Small intestine (tissue), 7 donors: Measurements from ENCODE around the gene PRRT3. TPM values are rescaled to one million over a fixed set of nuclear protein-coding genes. Genes with fewer than 3 reads are reported as not detected.

Source experiments
- DNase-seq, 2 donors: peaks; one replicate each; pipeline versions ENCODE4 v3.0.0 to v3.0.0-alpha.2; 2013
- FAIRE-seq: peaks from 2 replicates; lab custom pipeline; 2012; peaks lifted over from hg19 to GRCh38; lab: Jason Lieb, UNC
- H3K27ac ChIP-seq, 3 donors: one replicate each; pipeline ENCODE4 v1.5.1; 2013; ENCODE audit warnings: low read length in 2 of 3, mild to moderate bottlenecking in 2 of 3, control low read depth in 1 of 3, inconsistent platforms in 1 of 3, low read depth in 1 of 3, moderate library complexity in 1 of 3
- H3K27me3 ChIP-seq, 3 donors: one replicate each; pipeline ENCODE4 v1.6.1; 2013; ENCODE audit warnings: low read length in 3 of 3, inconsistent platforms in 1 of 3; ENCODE audit not compliant: control insufficient read depth in 3 of 3, insufficient read depth in 3 of 3
- H3K36me3 ChIP-seq, 3 donors: one replicate each; pipeline ENCODE4 v1.6.1; 2013; ENCODE audit warnings: low read length in 3 of 3, inconsistent platforms in 1 of 3, low read depth in 1 of 3, mild to moderate bottlenecking in 1 of 3, moderate library complexity in 1 of 3; ENCODE audit not compliant: control insufficient read depth in 3 of 3, insufficient read depth in 2 of 3
- H3K4me1 ChIP-seq, 3 donors: one replicate each; pipeline ENCODE4 v1.6.1; 2013; ENCODE audit warnings: low read length in 2 of 3, inconsistent platforms in 1 of 3, low read depth in 1 of 3, mild to moderate bottlenecking in 1 of 3, moderate library complexity in 1 of 3; ENCODE audit not compliant: control insufficient read depth in 3 of 3, insufficient read depth in 2 of 3
- H3K4me3 ChIP-seq, 3 donors: one replicate each; pipeline ENCODE4 v1.5.1; 2013; ENCODE audit warnings: low read length in 3 of 3, control low read depth in 1 of 3, inconsistent platforms in 1 of 3, low read depth in 1 of 3, mild to moderate bottlenecking in 1 of 3, moderate library complexity in 1 of 3
- H3K9me3 ChIP-seq, 2 donors: one replicate each; pipeline ENCODE4 v1.6.1; 2013; ENCODE audit warnings: low read depth in 1 of 2, low read length in 1 of 2; ENCODE audit not compliant: control insufficient read depth in 2 of 2, insufficient read depth in 1 of 2
- WGBS, 3 donors: extraction: QIAGEN DNeasy Blood & Tissue Kit; methylation state at CpG; one replicate each; pipeline ENCODE4 v1.1.7; 2013; 5-methylcytosine and 5-hydroxymethylcytosine counted together
- polyA plus RNA-seq, 4 donors: library from polyadenylated mRNA; stranded (reverse) in 3 of 4; unstranded in 1 of 4; fragments of 200-250 nt in 3 of 4; fragments of 120-200 nt in 1 of 4; gene quantifications; one replicate each; pipeline versions ENCODE4 v1.2.1 to v1.2.3, GENCODE V29; 2013
- donor health status: healthy with polysubstance abuse.
- donor health status: control.
- donor health status: control.
- donor health status: Bipolar disorder and iron deficiency.
- donor health status: healthy.

The PRRT3 gene
- polyA plus RNA-seq, 4 donors: 0.45 to 1.3 (median 0.82) TPM

DNA sequence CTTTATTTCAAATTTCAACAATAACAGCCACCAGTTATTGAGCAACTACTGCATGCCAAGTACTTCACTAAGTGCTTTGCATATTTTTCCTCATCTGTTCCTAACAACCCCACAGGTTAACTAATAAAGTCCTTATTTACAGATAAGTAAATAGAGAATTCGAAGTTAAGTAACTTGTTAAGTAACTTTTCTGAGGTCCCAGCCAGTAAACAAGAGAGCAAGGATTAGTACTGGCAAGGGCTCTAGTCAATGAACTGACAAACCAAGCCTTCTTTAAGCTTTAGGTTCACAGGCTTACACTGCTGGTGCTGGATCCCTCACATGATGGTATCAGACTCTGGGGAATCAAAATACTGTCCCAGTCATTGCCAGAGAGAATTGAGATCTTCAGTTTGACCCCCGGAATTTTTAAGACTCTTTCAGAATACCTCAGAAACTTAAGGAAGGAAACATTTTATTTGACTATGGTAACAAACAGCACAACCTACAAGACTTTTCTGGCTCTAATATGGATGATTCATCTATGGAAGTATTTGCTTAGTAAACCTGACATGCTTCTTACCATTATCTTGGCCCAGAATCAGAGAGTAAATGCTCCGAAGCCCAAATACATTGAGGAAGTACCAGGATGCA is 17.9 kb upstream of the PRRT3 start:
- no peaks in the 10 kb centered on the region for H3K9me3 ChIP-seq
- FAIRE-seq (no peak), DNase-seq (no peak)
- H3K36me3 ChIP-seq: peaks cover 14 to 41% (median 16%) of the 10 kb centered on the region in 3 donors
- H3K27ac ChIP-seq: no peak overlapping the region
- H3K4me1 ChIP-seq: no peaks in the 10 kb centered on the region
- WGBS, 3 donors: 71 to 94% (median 90%) methylated on average over 3 of the region's 3 CpGs
- no peak overlapping the region for H3K4me3 ChIP-seq
- no peaks in the 10 kb centered on the region for H3K27me3 ChIP-seq

DNA sequence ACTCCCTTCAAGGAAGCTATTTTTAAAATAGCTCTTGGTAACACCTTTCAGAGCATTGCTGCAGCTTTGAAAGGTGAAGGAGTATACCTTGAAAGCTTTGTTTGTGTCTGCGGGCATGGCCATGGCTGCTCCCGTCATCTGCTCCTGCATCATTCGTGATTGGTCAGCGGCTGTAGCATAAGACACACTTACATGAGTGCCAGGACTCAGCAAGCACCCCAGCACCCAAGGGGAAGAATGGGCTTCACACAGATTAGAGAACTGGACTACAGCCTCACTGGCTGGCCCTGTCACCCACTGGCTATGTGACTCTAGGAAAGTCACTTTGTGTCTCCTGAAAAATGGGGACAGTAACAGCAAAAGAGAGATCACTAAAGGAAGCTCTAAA is 17.4 kb upstream of the PRRT3 start:
- no peaks in the 10 kb centered on the region for H3K4me1 ChIP-seq
- no peaks in the 10 kb centered on the region for H3K27me3 ChIP-seq
- no peak for DNase-seq
- no peak overlapping the region for H3K27ac ChIP-seq
- no peak overlapping the region for H3K4me3 ChIP-seq
- H3K36me3 ChIP-seq: peaks cover 14 to 38% (median 16%) of the 10 kb centered on the region in 3 donors
- WGBS, 3 donors: 97 to 100% (median 99%) methylated on average over 4 of the region's 4 CpGs
- no peak for FAIRE-seq
- no peaks in the 10 kb centered on the region for H3K9me3 ChIP-seq

DNA sequence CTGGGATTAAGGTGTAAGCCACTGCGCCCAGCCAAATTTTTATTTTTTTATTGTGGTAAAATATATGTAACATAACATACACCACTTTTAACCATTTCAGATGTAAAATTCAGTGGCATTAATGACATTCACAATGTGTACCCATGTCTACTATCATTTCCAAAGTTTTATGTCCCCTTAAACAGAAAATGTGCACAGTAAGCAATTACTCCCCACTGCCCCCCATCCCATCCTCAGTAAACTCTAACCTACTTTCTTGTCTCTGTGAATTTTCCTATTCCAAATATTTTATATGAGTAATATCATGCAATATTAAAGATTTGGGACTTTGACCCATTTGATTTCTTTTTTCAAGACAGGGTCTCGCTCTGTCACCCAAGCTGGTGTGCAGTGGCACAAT is 14.6 kb upstream of the PRRT3 start:
- Histone ChIP-seq H3K9me3 (no peaks in the 10 kb centered on the region), H3K4me1 (no peaks in the 10 kb centered on the region), H3K36me3 (peaks cover 10 to 33% (median 20%) of the 10 kb centered on the region in 3 donors), H3K4me3 (no peak overlapping the region), H3K27me3 (no peaks in the 10 kb centered on the region), H3K27ac (no peak overlapping the region)
- 95 to 100% (median 97%) methylated on average over 2 of the region's 2 CpGs for WGBS, 3 donors
- DNase-seq: no peak
- FAIRE-seq: no peak

DNA sequence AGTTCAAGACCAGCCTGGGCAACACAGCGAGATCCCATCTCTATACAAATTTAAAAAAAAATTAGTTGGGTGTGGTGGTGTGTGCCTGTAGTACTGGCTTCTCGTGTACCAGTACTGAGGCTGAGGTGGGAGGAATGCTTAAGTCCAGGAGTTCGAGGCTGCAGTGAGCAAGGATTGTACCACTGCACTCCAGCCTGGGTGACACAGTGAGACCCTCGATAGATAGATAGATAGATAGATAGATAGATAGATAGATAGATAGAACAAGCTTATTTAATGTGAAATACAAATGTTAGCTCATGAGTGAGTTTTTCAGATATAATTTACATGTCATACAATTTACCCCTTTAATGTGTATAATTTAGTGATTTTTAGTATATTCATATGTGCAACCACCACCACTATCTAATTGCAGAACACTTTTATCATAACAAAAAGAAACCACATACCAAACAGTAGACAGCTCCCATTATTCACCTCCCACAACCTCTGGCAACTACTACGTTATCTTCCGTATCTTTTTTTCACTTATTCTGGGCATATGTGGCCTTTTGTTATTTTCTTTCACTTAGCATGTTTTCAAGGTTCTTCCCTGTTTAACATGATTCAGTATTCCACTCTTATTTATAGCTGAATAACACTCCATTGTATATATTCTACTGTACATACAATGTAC is 13.1 kb upstream of the PRRT3 start:
- H3K4me3 ChIP-seq: no peak overlapping the region
- H3K4me1 ChIP-seq: no peaks in the 10 kb centered on the region
- H3K27me3 ChIP-seq: no peaks in the 10 kb centered on the region
- WGBS, 3 donors: 93 to 98% (median 96%) methylated on average over 6 of the region's 6 CpGs
- FAIRE-seq: no peak
- no peak for DNase-seq
- no peak overlapping the region for H3K27ac ChIP-seq
- H3K9me3 ChIP-seq: no peaks in the 10 kb centered on the region
- H3K36me3 ChIP-seq: peaks cover 3 to 26% (median 14%) of the 10 kb centered on the region in 3 donors

DNA sequence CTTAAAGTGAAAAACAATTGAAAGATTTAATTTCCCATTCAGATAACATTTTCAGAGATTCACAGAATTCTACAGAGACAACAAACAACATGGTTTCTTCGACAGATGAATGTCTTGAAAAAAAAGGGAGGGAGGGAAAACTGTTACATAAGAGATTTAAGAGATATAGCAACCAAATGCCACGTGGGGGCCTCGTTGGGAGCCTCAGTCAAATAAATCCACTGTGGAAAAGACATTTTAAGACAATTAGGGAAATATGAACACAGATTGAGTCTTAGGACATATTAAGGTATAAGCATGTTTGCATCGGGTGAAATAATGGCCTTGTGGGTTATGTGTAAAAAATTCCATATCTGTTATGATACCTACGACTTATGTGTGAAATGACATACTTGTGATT is 5.0 kb upstream of the PRRT3 start:
- FAIRE-seq: no peak
- H3K36me3 ChIP-seq: peaks cover 0 to 3% (median 0%) of the 10 kb centered on the region in 3 donors
- DNase-seq: no peak
- H3K4me3 ChIP-seq: no peak overlapping the region
- H3K27me3 ChIP-seq: no peaks in the 10 kb centered on the region
- H3K27ac ChIP-seq: no peak overlapping the region
- WGBS, 3 donors: 51 to 61% (median 56%) methylated on average over 5 of the region's 5 CpGs
- peaks cover 0 to 2% (median 0%) of the 10 kb centered on the region in 3 donors for H3K4me1 ChIP-seq
- H3K9me3 ChIP-seq: no peaks in the 10 kb centered on the region

DNA sequence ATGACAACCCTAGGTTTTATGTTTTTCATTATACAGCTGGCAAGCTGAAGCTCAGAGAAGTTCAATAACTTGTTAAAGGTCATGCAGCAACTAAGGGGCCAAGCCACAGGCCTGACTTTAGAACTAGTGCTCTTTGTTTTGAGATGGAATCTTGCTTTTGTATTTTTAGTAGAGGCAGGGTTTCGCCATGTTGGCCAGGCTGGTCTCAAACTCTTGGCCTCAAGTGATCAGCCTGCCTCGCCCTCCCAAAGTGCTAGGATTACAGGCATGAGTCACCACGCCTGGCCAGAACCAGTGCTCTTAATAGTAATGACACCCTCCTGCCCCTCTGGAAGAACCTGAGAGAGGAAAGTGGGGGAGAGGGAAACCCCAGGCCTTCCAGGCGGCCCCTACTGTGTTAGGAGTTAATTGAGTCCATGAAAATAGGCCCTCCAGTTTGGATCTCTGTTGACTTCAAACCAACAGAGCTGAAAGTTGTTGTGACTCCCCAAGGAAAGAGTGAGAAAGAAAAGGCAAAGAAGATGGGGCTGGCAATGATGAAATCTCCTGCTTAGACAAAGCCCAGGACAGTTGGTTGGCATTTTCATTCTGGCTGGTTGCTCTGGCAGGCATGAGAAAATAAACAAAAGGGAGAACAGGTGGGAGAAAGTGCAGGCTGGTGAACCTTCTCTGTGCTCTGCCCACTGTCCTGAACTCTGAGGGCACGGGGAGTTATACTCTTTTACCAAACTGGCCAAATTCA is 3.6 kb upstream of the PRRT3 start:
- Histone ChIP-seq H3K4me1 (peaks cover 0 to 6% (median 0%) of the 10 kb centered on the region in 3 donors), H3K27me3 (peaks cover 0 to 7% (median 0%) of the 10 kb centered on the region in 3 donors), H3K9me3 (no peaks in the 10 kb centered on the region), H3K4me3 (no peak overlapping the region), H3K36me3 (peaks cover 0 to 2% (median 0%) of the 10 kb centered on the region in 3 donors), H3K27ac (no peak overlapping the region)
- 72 to 86% (median 81%) methylated on average over 5 of the region's 5 CpGs for WGBS, 3 donors
- DNase-seq: no peak
- no peak for FAIRE-seq

DNA sequence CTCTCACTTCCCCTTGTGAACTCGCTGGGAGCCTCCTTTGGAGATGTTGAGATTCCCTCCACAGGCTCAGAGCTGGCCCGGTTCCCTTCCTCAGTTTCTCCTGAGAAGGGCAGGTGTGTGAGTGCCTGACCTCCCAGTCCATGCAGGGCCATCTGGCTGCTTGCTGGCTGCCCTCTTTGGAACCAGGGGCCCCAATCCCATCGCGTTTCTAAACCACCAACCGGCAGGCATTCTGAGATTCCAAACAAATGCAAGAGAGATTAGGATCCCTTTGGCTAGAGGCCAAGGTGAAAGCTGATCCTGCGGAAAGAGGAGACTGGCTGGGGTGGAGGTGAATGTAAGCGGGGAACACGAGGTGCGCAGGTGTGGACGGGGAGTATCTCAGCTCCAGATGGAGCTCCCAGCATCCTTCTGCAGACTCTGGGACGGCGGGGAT is 2.9 kb upstream of the PRRT3 start:
- WGBS, 3 donors: 47 to 60% (median 52%) methylated on average over 12 of the region's 12 CpGs
- Histone ChIP-seq H3K36me3 (peaks cover 0 to 4% (median 0%) of the 10 kb centered on the region in 3 donors), H3K27ac (no peak overlapping the region), H3K9me3 (no peaks in the 10 kb centered on the region), H3K4me3 (no peak overlapping the region), H3K27me3 (peaks cover 0 to 7% (median 0%) of the 10 kb centered on the region in 3 donors), H3K4me1 (peaks cover 0 to 6% (median 0%) of the 10 kb centered on the region in 3 donors)
- no peak for FAIRE-seq
- peak in 1 of 2 donors; percentile 21 for DNase-seq

DNA sequence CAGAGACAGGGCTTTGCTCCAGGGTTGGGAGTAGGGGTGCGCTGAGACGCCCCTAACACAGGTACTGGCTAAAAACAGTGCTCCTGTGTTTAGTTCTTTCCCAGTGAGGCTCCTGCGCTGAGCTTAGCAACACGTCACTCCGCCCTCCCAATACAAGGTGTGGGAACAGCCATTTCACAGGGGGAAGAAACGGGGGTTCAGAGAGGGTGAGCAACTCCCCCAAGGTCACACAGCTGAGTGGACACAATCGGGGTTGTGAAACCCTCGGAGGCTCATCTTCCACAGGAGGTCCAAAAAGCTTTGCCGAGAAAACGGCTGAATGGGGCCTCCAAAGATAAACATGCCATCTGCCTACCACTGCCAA is 628 bp downstream of the PRRT3 start:
- H3K27me3 ChIP-seq: peaks cover 0 to 7% (median 0%) of the 10 kb centered on the region in 3 donors
- WGBS, 3 donors: 29 to 42% (median 38%) methylated on average over 10 of the region's 10 CpGs
- H3K27ac ChIP-seq: no peak overlapping the region
- peaks cover 0 to 8% (median 0%) of the 10 kb centered on the region in 3 donors for H3K4me1 ChIP-seq
- peak overlapping the region in 2 of 3 donors; percentile 35 to 53 for H3K4me3 ChIP-seq
- H3K36me3 ChIP-seq: peaks cover 0 to 19% (median 0%) of the 10 kb centered on the region in 3 donors
- FAIRE-seq (no peak), DNase-seq (no peak)
- H3K9me3 ChIP-seq: no peaks in the 10 kb centered on the region
